Astrocyte (in vitro differentiated cells and primary cell): ENCODE data around the gene ENTREP1.

Experiments used
- CTCF ChIP-seq: IDR thresholded peaks from 2 replicates; pipeline ENCODE4 v1.5.1; 2011; ENCODE audit warnings: low read depth, mild to moderate bottlenecking, inconsistent platforms, low read length, moderate library complexity; ENCODE audit not compliant: insufficient read depth
- EZH2 ChIP-seq: IDR thresholded peaks from 2 replicates; pipeline ENCODE4 v1.6.1; 2012; ENCODE audit warnings: mild to moderate bottlenecking, low read length, inconsistent platforms; ENCODE audit not compliant: insufficient read depth

- TF ChIP-seq CTCF (no peak), EZH2 (no peak)
Observed at GRCh38 chr9:69332067-69332685, 7.2 kb downstream of the ENTREP1 start.
